ENCODE results near the gene CYTH4. TPM values are rescaled to one million over a fixed set of nuclear protein-coding genes. Genes with fewer than 3 reads are reported as not detected.

The CYTH4 gene
- total RNA-seq, 4 donors from 2014 or later, result 13.2 to 40.3 (median 22.1) TPM

- TF ChIP-seq, protein P1, sequence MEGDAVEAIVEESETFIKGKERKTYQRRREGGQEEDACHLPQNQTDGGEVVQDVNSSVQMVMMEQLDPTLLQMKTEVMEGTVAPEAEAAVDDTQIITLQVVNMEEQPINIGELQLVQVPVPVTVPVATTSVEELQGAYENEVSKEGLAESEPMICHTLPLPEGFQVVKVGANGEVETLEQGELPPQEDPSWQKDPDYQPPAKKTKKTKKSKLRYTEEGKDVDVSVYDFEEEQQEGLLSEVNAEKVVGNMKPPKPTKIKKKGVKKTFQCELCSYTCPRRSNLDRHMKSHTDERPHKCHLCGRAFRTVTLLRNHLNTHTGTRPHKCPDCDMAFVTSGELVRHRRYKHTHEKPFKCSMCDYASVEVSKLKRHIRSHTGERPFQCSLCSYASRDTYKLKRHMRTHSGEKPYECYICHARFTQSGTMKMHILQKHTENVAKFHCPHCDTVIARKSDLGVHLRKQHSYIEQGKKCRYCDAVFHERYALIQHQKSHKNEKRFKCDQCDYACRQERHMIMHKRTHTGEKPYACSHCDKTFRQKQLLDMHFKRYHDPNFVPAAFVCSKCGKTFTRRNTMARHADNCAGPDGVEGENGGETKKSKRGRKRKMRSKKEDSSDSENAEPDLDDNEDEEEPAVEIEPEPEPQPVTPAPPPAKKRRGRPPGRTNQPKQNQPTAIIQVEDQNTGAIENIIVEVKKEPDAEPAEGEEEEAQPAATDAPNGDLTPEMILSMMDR (IDR thresholded peaks at IDR 0.05; ENCODE audit: low read depth), result no peak
Observed at GRCh38 chr22:37325039-37325395, 42.7 kb downstream of the CYTH4 start.

GRCh38 chr22:37326726-37327125 is 44.4 kb downstream of the CYTH4 start:
- TF ChIP-seq, protein P1 (IDR thresholded peaks at IDR 0.05; ENCODE audit: low read depth), result no peak

- TF ChIP-seq, protein P1 (IDR thresholded peaks at IDR 0.05; ENCODE audit: low read depth), result no peak
Observed at GRCh38 chr22:37328017-37328416, 45.7 kb downstream of the CYTH4 start.

- TF ChIP-seq, protein P1 (IDR thresholded peaks at IDR 0.05; ENCODE audit: low read depth), result no peak
Observed at GRCh38 chr22:37329238-37330140, 47.2 kb downstream of the CYTH4 start.

- TF ChIP-seq, protein P1 (IDR thresholded peaks at IDR 0.05; ENCODE audit: low read depth), result no peak
Observed at GRCh38 chr22:37330200-37331033, 48.1 kb downstream of the CYTH4 start.

- TF ChIP-seq, protein P1 (IDR thresholded peaks at IDR 0.05; ENCODE audit: low read depth), result no peak
Observed at GRCh38 chr22:37331034-37331428, 48.7 kb downstream of the CYTH4 start.

Data from subcutaneous adipose tissue (tissue), 4 donors.